Right hindlimb (tissue), 1 donor: ENCODE results near the gene SLC16A3.
"Not testable (repeated sequence)": the region's sequence is repeated elsewhere in the genome, so short reads cannot be mapped to it uniquely, and the experiment has no call there.

ENCODE experiments used
- DNase-seq: peaks from one replicate; pipeline ENCODE4 v3.0.0-alpha.2; 2018

The SLC16A3 gene

DNA sequence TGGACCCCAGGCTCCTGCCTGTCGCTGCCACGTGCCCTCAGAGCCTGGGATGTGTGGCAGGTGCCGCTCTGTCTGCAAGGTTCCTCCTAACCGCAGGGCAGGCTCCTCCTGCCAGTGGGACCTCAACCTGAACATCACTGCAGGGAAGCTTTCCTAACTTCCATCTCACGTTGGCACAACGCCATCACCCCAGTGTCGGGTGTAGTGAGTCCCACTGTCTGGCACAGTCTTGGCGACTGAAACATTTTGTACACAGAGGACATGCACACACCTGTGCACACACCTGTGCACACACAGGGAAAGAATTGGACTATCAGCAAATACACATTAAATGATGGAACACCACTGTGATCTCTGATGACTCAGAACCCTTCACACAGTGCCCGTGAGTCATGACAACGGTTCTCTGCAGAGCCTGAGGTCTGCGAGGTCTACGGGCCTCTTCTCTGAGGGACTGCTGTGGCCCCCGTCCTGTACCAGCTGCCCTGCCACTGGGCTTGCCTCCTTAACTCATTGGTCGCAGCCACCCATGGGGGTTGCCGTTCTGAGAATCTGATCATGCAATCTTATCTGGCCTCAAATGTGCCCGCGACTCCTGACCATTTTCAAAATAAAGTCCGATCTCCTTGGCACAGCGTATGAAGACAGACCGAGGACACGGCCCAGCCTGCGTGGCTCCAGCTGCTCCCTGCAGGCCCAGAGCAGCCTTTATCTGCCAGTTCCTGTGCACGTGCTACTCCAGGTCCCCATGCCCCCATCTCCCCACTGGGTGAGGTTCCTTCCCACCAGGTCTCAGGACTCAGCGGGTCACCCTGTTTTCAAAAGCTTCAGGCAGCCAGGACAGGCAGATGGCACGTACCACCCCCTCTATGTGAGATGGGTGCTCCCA lies 23.8 kb upstream of the SLC16A3 start:
- DNase-seq = no peak

DNA sequence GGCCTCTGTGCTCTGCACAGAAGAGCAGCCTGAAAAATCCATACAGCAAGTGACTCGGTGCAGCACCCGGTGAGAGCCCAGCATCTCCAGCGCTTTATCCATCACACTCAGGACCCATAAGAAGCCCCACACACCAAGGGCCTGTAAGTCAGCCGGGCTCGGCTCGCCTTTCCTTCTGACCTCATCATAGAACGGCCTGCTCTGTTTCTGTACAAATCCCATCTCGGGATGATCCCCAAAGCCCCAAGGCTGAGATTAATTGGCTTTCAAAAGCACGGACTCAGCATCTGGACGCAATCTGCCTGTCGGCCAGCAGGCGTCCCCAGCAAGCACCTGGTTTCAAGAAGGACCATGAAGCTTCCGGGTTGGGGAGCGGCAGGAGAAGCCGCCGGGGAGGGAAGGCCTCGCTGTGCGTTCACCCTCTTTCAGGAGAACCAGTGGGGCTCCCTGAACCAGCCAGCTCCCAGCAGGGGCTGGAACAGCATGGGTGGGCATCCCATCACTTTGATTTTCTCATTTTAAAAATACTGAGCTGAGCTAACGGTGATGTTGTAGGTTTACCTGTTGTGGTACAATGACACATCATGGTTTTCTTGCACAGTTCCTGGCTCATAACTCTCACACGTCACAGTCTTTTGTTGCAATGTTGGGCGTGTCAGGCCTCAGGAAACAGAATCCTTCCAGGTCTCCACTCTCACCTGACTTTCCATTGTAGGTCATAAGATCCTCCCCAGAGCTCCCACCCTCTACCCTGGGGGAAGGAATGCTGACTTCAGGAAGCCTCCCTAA lies 22.9 kb upstream of the SLC16A3 start:
- DNase-seq = peak; percentile 86

DNA sequence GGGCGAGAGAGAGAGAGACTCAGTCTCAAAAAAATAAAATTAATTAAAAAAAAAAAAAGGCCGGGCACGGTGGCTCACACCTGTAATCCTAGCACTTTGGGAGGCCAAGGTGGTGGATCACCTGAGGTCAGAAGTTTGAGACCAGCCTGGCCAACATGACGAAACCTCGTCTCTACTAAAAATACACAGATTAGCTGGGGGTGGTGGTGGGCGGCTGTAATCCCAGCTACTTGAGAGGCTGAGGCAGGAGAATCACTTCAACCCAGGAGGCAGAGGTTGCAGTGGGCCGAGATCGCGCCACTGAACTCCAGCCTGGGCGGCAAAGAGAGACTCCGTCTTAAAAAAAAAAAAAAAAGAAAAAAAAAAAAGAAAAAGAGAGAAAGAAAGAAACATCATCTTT lies 18.2 kb upstream of the SLC16A3 start:
- DNase-seq = not testable (repeated sequence)

DNA sequence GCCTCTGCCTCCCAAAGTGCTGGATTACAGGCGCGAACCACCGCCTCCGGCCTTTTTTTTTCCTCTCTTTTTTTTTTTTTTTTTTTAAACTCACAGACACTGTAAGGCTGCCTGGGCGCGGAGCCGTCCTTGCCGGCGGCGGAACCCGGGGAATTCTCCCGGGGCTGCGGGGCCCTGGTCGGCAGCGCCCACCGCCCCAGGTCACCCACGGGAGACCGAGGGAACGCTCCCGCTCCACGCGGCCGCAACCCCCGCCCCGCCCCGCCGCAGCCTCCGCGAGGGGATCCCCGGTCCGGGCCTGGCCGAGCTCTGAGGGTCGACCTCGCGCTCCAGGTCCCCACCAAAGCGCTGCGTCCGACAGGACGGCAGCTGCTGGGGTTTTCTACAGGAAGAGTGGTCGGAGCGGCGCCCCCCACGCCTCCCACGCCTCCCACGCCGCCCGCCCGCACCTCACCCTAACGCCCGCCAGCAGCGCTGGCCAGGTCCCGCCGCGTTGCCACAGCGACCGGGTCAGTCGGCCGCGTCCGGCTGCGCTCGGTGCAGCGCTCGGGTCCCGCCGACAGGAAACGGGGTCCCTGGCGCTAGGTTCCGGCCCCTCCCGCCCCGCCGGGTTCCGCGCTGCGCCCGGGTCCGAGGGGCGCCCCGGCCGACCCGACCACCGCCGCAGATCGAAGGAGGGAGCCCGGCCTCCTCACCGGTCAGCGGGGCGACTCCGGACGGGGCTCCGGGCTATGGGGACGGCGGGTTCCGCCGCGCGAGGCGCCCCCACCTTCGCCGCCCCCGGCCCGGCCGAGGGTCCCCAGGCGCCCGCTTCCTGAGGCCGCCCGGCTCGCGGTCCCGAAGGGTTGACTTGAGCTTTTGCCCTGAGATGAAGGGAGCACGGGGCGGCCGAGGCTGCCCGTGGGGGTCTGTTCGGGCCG lies 16.3 kb upstream of the SLC16A3 start, which contains the start of gene CCDC57:
TSS of gene CCDC57 (minus strand) at position 512 of the 920 bp plus-strand sequence. CDS start 10,898 bp downstream, outside the sequence.
- DNase-seq = peak; percentile 84

DNA sequence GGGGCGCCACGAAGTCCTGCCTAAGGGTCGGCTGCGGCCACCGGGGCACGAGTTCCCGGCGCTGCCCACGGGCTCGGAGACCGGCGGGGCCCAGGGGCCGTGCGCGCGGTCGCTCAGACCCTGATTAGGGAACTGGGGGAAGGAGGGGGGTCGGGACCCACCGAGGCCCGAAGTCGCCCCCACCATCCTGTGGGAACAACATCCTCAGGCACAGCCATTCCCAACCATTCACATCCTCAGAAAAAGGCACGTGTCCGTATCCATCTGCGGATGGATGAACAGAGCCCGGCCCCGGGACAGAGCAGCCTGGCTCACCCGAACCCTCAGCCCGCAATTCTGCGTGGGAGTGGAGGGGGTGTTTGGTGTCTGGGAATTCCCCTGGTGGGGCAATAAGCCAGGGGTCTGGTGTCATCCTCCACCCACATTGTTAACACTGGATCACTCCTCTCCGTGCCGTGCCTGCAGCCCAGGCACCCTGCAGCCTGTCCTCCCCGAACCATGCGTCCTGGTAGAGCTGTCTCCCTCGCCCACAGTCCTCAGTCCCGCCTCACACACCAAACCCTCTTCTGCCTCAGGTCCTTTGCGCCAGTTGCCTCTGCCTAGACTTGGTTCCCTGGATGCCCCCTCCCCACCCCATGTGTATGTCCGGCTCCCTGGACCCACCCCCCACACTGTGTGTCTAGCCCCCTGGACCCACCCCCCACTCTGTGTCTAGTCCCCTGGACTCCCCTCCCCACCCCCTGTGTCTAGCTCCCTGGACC lies 15.4 kb upstream of the SLC16A3 start:
- peak; percentile 64 for DNase-seq

DNA sequence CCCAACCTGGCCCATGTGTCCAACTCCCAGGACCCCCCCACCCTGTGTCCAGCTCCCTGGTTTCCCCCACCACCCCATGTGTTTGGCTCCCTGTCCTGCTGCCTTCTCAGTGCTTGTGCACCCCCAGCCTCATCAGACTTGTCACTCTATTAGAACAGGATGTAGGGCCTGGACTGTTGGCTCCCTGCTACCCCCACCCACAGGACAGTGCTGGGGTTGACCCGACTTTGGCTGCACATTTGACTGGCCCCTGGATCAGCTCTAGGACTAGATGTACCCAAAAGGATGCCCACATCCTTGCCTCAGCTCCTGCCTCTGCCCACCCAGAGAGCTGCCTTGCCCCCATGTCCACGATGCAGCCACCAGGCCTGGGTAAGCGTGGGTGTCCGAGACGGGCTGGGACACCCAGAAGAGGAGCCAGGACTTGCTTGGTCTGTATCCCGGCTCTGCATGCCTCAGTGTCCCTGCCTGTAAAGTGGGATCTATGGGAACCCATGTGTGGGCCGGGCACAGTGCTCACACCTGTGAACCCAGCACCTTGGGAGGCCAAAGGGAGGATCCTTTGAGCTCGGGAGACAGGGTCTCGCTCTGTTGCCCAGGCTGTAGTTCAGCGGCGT lies 14.7 kb upstream of the SLC16A3 start:
- no peak for DNase-seq

DNA sequence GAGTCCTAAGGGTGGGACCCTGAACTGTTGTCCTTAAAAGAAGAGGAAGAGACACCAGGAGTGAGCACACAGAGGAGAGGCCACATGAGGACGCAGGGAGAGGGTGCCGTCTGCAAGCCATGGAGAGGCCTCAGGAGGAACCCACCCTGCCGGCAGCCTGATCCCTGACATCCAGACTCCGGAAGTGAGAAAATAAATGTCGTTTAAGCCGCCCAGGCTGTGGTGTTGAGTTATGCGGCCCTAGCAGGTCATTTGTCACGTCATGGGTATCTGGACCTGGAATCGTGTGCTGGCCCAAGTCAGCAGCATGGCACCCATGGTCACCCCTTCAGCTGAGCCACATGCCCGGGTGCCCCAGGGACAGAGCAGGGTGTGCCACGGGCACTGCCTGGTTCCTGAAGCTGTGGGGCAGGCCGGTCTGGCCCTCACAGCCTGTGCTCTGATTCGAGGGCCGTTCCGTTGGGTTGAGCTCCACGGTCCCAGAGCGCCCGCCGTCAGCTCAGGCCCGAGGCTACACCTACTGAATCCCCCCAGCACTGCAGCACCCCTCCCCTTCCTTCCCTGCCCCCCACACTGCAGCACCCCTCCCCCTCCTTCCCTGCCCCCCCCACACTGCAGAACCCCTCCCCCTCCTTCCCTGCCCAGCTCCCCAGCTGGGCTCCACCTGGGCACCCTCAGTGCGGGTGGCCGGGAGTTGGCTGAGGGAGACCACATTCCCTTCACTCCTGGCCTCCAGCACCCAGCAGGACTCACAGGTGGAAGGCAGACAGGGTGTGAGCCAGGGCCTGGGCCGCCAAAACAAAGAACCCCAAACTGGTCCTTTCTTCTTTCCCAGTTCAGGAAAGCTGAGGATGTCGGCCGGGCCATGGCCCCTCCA lies 13.5 kb upstream of the SLC16A3 start:
- peak; percentile 39 for DNase-seq

DNA sequence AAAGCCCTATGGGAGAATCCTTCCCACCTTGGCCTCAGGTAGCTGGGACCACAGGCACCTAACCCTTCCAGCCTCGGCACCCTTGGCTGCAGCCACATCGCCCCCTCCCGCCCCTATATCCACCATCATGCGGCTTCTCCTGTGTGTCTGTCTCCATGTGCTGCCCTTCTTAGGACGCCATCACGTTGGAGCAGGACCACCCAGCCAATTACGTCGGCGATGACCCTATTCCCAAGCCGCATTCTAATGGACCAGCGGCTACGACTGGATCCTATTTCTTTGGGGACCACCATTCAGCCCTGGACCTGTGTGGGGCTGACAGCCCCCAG lies 12.9 kb upstream of the SLC16A3 start:
- DNase-seq = no peak

DNA sequence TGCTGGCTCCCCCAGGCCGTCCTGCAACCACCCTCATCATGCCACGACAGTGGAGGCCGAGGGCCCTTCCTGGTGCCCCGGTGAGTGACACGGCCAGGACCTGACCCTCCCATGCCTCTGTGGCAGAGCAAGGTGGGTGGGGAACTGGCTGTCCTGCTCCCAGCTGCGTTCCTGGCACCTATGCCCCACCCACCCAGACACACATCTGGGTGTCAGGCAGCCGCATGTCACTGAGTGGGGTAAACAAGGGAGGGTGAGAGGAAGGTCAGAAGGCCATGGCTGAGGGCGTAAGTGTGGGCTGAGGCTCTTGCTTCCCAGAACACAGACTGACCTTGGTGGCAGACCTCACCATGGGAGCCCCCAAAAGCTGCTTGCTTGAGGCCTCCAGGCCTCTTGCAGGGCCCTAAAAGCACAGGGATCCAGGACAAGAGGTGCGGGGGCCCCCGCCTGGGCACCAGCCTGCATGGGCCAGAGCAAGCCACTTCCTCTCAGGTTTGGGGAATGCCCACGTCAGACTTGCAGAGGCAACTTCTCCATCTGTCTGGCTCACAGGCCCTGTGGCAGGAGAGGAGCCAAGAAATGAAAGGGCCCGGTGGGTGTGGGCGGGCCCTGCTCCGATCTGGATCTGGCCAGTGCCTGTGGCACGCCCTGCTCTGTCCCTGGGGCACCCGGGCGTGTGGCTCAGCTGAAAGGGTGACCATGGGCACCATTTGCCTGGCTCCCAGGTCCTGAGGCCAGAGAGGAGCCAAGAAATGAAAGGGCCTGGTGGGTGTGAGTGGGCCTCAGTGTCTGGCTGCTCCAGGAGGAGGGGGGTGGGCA lies 12.3 kb upstream of the SLC16A3 start:
- DNase-seq = peak; percentile 70

DNA sequence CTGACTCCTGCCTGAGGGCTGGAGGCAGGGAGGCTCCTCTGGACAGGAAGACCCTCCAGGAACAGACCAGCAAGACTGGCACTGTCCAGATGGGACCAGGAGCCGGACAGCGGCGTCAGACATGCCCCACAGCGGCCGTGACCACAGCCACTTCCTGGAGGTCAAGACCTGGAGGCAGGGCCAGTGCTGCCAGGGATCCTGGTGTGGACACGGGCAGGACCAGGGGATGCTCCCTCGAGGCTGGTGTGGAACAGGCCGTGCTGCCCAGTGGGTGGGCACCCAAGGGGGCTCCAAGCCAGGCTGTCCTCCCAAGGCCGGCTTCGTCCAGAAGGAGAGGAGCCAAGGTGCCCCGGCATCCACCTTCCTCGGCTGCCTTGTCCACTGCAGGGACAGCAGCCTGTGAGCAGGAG lies 11.7 kb upstream of the SLC16A3 start:
- peak; percentile 27 for DNase-seq

DNA sequence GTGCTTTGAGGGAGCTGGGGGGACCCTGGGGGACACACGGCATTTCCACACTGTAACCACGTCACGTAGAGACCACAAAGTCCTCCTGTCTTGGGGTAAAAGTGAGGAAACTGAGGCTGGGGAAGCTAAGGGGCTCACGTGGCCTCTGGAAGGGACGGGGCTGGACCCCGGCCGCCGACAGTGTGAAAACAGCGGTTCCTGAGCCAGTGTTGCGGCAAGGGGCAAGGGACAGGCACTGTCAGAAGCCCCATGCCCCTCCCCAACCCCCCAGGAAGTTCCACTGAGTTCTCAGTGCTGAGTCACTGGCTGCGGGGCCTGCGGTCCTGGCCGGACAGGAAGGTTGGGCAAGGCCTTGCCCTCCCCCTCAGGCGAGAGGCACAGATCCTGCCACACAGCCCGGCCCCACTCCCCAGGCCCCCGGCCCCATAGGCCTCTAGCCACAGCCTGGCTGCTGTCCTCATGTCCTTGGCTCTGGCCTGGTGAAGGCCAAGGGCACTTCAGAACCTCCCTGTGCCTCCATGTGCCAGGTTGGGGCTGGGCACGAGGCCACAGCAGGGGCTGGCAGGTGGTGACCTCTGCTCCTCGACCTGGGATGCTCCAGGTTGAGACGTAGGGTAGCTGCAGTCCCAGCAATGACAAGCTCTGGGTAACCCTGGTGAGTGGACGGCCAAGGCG lies 11.2 kb upstream of the SLC16A3 start:
- DNase-seq = peak; percentile 39

DNA sequence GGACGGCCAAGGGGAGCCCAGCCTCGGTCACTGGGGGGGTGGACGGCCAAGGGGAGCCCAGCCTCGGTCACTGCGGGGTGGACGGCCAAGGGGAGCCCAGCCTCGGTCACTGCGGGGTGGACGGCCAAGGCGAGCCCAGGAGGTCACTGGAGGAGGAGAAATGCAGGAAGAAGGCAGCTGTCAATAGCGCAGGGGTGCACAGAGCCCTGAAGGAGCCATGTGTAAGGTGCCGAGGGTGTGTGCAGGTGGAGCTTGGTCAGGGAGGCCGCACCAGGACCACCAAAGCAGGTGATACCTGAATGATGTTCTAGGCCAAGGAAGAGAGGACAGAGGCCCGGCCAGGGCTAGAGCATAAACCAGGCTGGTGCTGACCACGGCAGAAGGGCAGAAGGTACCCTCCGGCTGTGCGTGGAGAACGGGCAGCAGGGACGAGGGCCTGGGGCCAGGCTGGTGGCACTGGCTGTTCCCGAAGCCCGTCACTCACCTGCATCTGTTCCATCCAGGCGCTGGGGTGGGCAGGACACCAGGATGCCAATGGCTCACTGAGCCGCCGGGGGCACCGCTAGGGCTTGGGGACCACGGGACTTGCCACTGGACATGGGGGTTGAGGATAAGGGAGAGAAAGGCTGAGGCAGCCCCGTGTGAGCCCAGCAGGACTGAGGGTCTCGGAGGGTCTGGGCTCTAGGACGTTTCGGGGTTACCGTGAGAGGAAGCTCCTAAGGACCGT lies 10.3 kb upstream of the SLC16A3 start:
- DNase-seq = no peak

DNA sequence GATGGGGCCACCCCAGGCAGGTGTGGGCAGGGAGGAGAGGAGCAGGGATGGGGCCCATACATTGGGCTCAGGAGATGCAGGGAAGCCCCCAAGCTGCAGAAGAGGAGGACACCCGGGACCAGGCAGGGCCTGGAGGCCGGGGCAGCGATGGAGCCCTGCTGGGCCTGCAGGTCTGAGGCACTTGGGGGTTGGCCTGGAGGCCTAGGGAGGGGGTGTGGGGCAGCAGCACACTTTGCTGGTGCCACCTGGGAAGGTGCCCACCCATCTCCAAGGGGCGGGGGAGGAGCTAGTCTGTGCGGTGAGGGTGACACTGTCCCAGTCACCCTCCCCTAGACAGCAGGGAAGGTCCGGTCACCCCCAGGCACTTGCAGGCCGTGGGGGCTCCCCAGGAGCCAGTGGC lies 9.8 kb upstream of the SLC16A3 start:
- DNase-seq = no peak

DNA sequence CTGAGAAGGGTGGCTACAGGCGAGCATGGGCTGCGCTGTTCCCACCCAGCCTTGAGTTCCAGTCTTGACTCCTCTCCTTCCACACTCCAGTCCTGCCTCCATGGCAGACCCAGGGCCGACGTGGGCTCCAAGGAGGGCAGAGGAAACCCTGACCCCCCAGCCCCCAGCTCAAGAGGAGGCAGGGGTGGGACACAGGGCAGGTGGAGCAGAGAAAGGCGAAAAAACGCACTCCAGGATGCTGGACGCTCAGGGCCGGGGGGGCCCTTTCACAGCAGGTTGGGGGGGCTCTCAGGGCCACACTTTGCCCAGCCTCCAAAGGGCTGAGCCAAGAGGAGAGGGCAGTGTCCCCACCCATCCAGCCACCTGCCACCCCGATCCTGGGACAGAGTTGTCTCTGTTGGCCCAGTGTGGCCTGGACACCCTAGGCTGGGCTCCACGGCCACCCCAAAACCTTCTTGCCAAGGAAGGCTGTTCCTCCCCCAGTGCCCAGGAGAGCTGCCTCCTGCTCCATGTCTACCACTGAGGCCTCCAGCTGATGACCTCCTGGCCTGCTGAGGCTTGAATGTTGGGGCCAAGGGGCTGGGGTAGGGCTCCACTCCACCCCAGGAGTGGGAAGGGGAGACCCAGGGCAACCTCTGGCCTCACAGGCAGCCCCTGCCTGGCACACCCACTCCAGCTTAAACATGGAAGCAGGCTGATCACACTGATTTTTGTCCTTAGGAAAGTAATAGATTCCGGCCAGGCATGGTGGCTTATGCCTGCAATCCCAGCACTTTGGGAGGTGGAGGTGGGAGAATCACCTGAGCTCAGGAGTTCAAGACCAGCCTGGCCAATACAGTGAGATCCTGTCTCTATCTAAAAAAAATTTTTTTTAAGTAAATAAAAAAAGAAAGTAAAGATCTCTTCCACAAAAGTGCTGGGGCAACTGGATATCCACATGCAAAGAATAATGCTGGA lies 8.8 kb upstream of the SLC16A3 start:
- DNase-seq = no peak

DNA sequence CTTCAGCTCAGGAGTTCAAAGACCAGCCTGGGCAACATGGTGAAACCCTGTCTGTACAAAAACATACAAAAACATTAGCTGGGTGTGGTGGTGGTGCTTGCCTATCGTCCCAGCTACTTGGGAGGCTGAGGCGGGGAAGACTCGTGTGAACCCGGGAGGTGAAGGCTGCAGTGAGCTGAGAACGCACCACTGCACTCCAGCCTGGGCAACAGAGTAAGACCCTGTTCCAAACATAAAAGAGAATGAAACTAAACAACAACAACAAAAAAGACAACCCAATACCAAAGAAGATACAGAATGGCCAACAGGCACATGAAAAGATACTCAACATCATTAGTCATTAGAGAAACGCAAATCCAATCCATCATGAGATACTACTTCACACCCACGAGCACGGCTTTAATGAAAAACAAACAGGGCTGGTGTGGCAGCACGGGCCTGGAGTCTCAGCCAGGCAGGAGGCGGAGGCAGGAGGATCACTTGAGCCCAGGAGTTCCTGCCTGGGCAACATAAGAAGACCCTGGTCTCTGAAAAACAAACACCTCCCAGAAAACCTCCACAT lies 7.4 kb upstream of the SLC16A3 start:
- DNase-seq = no peak

DNA sequence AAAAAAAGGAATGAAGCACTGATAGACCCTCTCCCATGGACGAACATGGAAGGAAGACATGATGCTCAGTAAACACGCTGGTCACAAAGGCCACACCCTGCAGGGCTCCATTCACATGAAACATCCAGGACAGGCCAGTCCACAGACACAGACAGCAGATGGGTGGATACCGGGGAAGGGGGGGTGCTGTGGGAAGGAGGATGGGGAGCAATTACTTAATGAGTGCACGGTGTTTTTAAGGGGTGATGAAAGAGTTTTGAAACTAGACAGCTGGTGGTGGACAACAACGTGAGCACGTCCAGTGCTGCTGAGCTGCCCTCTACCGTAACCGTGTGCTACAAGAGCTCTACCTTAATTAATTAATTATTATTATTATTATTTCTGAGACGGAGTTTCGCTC lies 6.0 kb upstream of the SLC16A3 start:
- DNase-seq = no peak

DNA sequence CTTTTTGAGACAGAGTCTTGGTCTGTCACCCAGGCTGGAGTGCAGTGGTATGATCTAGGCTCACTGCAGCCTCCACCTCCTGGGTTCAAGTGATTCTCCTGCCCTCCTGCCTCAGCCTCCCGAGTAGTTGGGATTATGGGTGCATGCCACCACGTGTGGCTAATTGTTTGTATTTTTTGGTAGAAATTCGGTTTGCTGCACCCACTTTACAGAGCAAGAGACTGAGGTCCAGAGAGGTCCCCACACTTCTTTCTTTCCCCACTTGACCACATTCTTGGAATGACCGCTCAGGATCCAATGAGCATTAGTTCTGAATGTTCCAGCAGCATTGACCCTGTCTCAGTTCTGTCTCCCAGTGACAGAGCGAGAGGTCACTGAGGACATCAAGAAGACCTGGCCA lies 5.3 kb upstream of the SLC16A3 start:
- no peak for DNase-seq
